Amniotic epithelial cell (primary cell): ENCODE measurements around the gene HK3.

Source experiments
- DNase-seq: peaks from one replicate; pipeline ENCODE4 v3.0.0-alpha.2; 2010; ENCODE audit warnings: low read depth

HK3 gene

GRCh38 chr5:176899296-176899891 lies at the start of gene HK3:
TSS of gene HK3 (minus strand) at chr5:176899346. CDS start at chr5:176896159, 3,187 bp downstream.
- DNase-seq, result no peak

GRCh38 chr5:176948458-176948857 lies 49.3 kb upstream of the HK3 start:
- DNase-seq, result peak; percentile 51

- DNase-seq, result no peak
Measured at GRCh38 chr5:176947847-176948246, 48.7 kb upstream of the HK3 start.

GRCh38 chr5:176944268-176944667 lies 45.1 kb upstream of the HK3 start:
- no peak for DNase-seq

- no peak for DNase-seq
Measured at GRCh38 chr5:176943816-176944215, 44.7 kb upstream of the HK3 start.

GRCh38 chr5:176941951-176942350 lies 42.8 kb upstream of the HK3 start:
- no peak for DNase-seq

- no peak for DNase-seq
Measured at GRCh38 chr5:176938472-176938871, 39.3 kb upstream of the HK3 start.

GRCh38 chr5:176935017-176935416 lies 35.9 kb upstream of the HK3 start:
- DNase-seq, result no peak

GRCh38 chr5:176934309-176934930 lies 35.3 kb upstream of the HK3 start:
- no peak for DNase-seq

- DNase-seq, result no peak
Measured at GRCh38 chr5:176929654-176930053, 30.5 kb upstream of the HK3 start.

- no peak for DNase-seq
Measured at GRCh38 chr5:176927562-176927961, 28.4 kb upstream of the HK3 start.

- no peak for DNase-seq
Measured at GRCh38 chr5:176922817-176923216, 23.7 kb upstream of the HK3 start.

- DNase-seq, result peak; percentile 19
Measured at GRCh38 chr5:176921714-176922113, 22.6 kb upstream of the HK3 start.

- no peak for DNase-seq
Measured at GRCh38 chr5:176918613-176919012, 19.5 kb upstream of the HK3 start.

- peak; percentile 17 for DNase-seq
Measured at GRCh38 chr5:176916337-176916736, 17.2 kb upstream of the HK3 start.

- DNase-seq, result no peak
Measured at GRCh38 chr5:176915906-176916305, 16.8 kb upstream of the HK3 start.

- DNase-seq, result no peak
Measured at GRCh38 chr5:176912115-176912514, 13.0 kb upstream of the HK3 start.

GRCh38 chr5:176908675-176909368 lies 9.7 kb upstream of the HK3 start:
- DNase-seq, result no peak

GRCh38 chr5:176906796-176907195 lies 7.7 kb upstream of the HK3 start:
- DNase-seq, result no peak

GRCh38 chr5:176906126-176906525 lies 7.0 kb upstream of the HK3 start:
- DNase-seq, result no peak

GRCh38 chr5:176904276-176904675 lies 5.1 kb upstream of the HK3 start:
- no peak for DNase-seq

- no peak for DNase-seq
Measured at GRCh38 chr5:176902911-176903664, 3.9 kb upstream of the HK3 start.
